Stimulated activated CD4-positive, alpha-beta T cell treated with anti-CD3 and anti-CD28 coated beads, Interleukin-1b, Interleukin-23, amount 100 ng/mL, for 4 hours (primary cell): ENCODE data around the gene MGAT3.
"Not testable (repeated sequence)": the region's sequence is repeated elsewhere in the genome, so short reads cannot be mapped to it uniquely, and the experiment has no call there.

Experiments
- DNase-seq, 2 donors: peaks; one replicate each; pipeline ENCODE4 v3.0.0-alpha.2; 2020; ENCODE audit warnings: low read depth in 2 of 2

MGAT3 gene

GRCh38 chr22:39456522-39457197 lies at the start of gene MGAT3:
Gene MGAT3, plus strand, starts transcription at chr22:39457012. Its CDS starts 30,336 bp downstream, at chr22:39487348.
- no peak for DNase-seq

- no peak for DNase-seq
These were observed 48.6 kb upstream of the MGAT3 start for GRCh38 chr22:39408173-39408572.

GRCh38 chr22:39408807-39409206 lies 48.0 kb upstream of the MGAT3 start:
- DNase-seq, result no peak

GRCh38 chr22:39409516-39410029 lies 47.2 kb upstream of the MGAT3 start:
- no peak for DNase-seq

GRCh38 chr22:39410264-39410663 lies 46.5 kb upstream of the MGAT3 start:
- no peak for DNase-seq

- DNase-seq, result not testable (repeated sequence)
These were observed 44.9 kb upstream of the MGAT3 start for GRCh38 chr22:39411828-39412365.

- DNase-seq, result not testable (repeated sequence)
These were observed 43.6 kb upstream of the MGAT3 start for GRCh38 chr22:39413204-39413603.

GRCh38 chr22:39414377-39414776 lies 42.4 kb upstream of the MGAT3 start:
- no peak for DNase-seq

GRCh38 chr22:39414886-39415285 lies 41.9 kb upstream of the MGAT3 start:
- DNase-seq, result no peak

GRCh38 chr22:39415506-39415905 lies 41.3 kb upstream of the MGAT3 start:
- DNase-seq, result no peak

- DNase-seq, result no peak
These were observed 40.5 kb upstream of the MGAT3 start for GRCh38 chr22:39416319-39416718.

- DNase-seq, result no peak
These were observed 39.2 kb upstream of the MGAT3 start for GRCh38 chr22:39417641-39418040.

GRCh38 chr22:39418696-39419095 lies 38.1 kb upstream of the MGAT3 start:
- no peak for DNase-seq

GRCh38 chr22:39419096-39419495 lies 37.7 kb upstream of the MGAT3 start:
- DNase-seq, result no peak

- DNase-seq, result no peak
These were observed 36.9 kb upstream of the MGAT3 start for GRCh38 chr22:39419911-39420310.

GRCh38 chr22:39421691-39422090 lies 35.1 kb upstream of the MGAT3 start:
- no peak for DNase-seq

- DNase-seq, result no peak
These were observed 34.7 kb upstream of the MGAT3 start for GRCh38 chr22:39422101-39422500.

- DNase-seq, result no peak
These were observed 34.1 kb upstream of the MGAT3 start for GRCh38 chr22:39422721-39423120.

- DNase-seq, result no peak
These were observed 32.8 kb upstream of the MGAT3 start for GRCh38 chr22:39423976-39424375.

- DNase-seq, result no peak
These were observed 30.3 kb upstream of the MGAT3 start for GRCh38 chr22:39426380-39427043.

- no peak for DNase-seq
These were observed 28.8 kb upstream of the MGAT3 start for GRCh38 chr22:39427751-39428596.

GRCh38 chr22:39428597-39429071 lies 28.2 kb upstream of the MGAT3 start:
- no peak for DNase-seq
